HepG2 (cell line): ENCODE measurements around the gene MESD. TPM values are rescaled to one million over a fixed set of nuclear protein-coding genes. Genes with fewer than 3 reads are reported as not detected.

Experiments
- ATAC-seq: fragments of 200-7000 bp; cut with Tn5 transposase; 3 replicates; pipeline ENCODE4 v1.9.1; 2020; ENCODE audit warnings: mild to moderate bottlenecking, moderate library complexity
- BruUV-seq: library from RNA; stranded (reverse); fragments of 400-500 nt; replicated peaks from 2 replicates; lab custom pipeline; 2021; lab: Mats Ljungman, UMichigan
- CTCF ChIA-PET: fragments of 300-600 bp; formaldehyde crosslinking; extraction: SDS; loops from one replicate; lab custom pipeline; 2021; ENCODE audit warnings: low total read pairs, inconsistent platforms, low intra/inter-chr PET ratio; lab: Yijun Ruan, JAX
- POLR2A ChIA-PET: fragments of 350-600 bp; sonication (Branson Sonifier 250); formaldehyde crosslinking; loops from one replicate; lab custom pipeline; 2020; ENCODE audit warnings: antibody characterized with exemption, inconsistent platforms; lab: Yijun Ruan, JAX
- DNase-seq: peaks from one replicate; pipeline ENCODE4 v3.0.0-alpha.2; 2015; ENCODE audit warnings: low spot score
- FAIRE-seq: peaks from 3 replicates; lab custom pipeline; 2011; peaks lifted over from hg19 to GRCh38; lab: Jason Lieb, UNC
- H2AFZ ChIP-seq: one replicate; pipeline ENCODE4 v1.6.1; 2011; ENCODE audit warnings: low read length, inconsistent platforms
- H3K27ac ChIP-seq: fragments of 300-600 bp; 3 replicates; pipeline ENCODE4 v1.8.0; 2011; ENCODE audit warnings: mixed run types, mild to moderate bottlenecking, mixed read lengths, low read length, inconsistent platforms; ENCODE audit not compliant: insufficient read depth; ENCODE audit errors: extremely low read length
- H3K27me3 ChIP-seq, 2 experiments: fragments of 200-600 bp in 1 of 2; 2 replicates in 1 of 2; 3 replicates in 1 of 2; pipeline versions ENCODE4 v1.6.0 to v1.8.0; 2011; ENCODE audit warnings: low read length in 2 of 2, mild to moderate bottlenecking in 2 of 2, moderate library complexity in 2 of 2, inconsistent platforms in 1 of 2; ENCODE audit not compliant: insufficient read depth in 2 of 2, control insufficient read depth in 1 of 2
- H3K36me3 ChIP-seq, 2 experiments: fragments of 200-600 bp in 1 of 2; replicated peaks in 1 of 2; 2 replicates in 1 of 2; 3 replicates in 1 of 2; pipeline versions ENCODE4 v1.5.1 to v1.8.0; 2011; ENCODE audit warnings: low read length in 2 of 2, inconsistent platforms in 1 of 2; ENCODE audit not compliant: insufficient read depth in 2 of 2, control insufficient read depth in 1 of 2
- H3K4me1 ChIP-seq: 2 replicates; pipeline ENCODE4 v1.5.1; 2012; ENCODE audit warnings: low read length, inconsistent platforms; ENCODE audit not compliant: insufficient read depth
- H3K4me2 ChIP-seq: 2 replicates; pipeline ENCODE4 v1.6.0; 2011; ENCODE audit warnings: low read depth, low read length, inconsistent platforms
- H3K4me3 ChIP-seq, 3 experiments: fragments of 200-600 bp in 1 of 3; sonication (generic), shearing (Covaris generic) in 1 of 3; replicated peaks in 1 of 3; 2 replicates each; pipeline ENCODE4 v1.5.1; 2011 to 2016; ENCODE audit warnings: low read length in 3 of 3, inconsistent platforms in 2 of 3, low read depth in 2 of 3, mild to moderate bottlenecking in 2 of 3, control low read depth in 1 of 3, mixed read lengths in 1 of 3; ENCODE audit not compliant: insufficient read depth in 1 of 3
- H3K79me2 ChIP-seq: one replicate; pipeline ENCODE4 v1.6.1; 2011; ENCODE audit warnings: low read length, inconsistent platforms; ENCODE audit not compliant: insufficient read depth
- H3K9ac ChIP-seq: 2 replicates; pipeline ENCODE4 v1.6.0; 2011; ENCODE audit warnings: mild to moderate bottlenecking, low read depth, low read length, inconsistent platforms; ENCODE audit not compliant: insufficient read depth
- H3K9me3 ChIP-seq: 2 replicates; pipeline ENCODE4 v1.5.1; 2012; ENCODE audit warnings: mild to moderate bottlenecking, low read length
- H4K20me1 ChIP-seq: 2 replicates; pipeline ENCODE4 v1.6.0; 2011; ENCODE audit warnings: inconsistent platforms, mild to moderate bottlenecking, low read length, moderate library complexity; ENCODE audit not compliant: insufficient read depth
- DMTF1 ChIP-seq: sonication (generic); formaldehyde crosslinking; IDR thresholded peaks from 2 replicates; pipeline ENCODE4 v1.4.0; 2020; ENCODE audit warnings: mild to moderate bottlenecking, missing genetic modification reagents
- ERF ChIP-seq: IDR thresholded peaks from 2 replicates; pipeline ENCODE4 v1.6.1; 2018; ENCODE audit warnings: missing biosample characterization, missing genetic modification reagents
- KAT2B ChIP-seq: fragments of 150-350 bp; IDR thresholded peaks from 2 replicates; pipeline ENCODE4 v1.6.1; 2014; ENCODE audit warnings: low read depth, low read length, borderline replicate concordance
- PTBP1 ChIP-seq: fragments of 200-400 bp; formaldehyde crosslinking; IDR thresholded peaks from 2 replicates; pipeline ENCODE4 v1.6.1; 2018; ENCODE audit warnings: low read length, low read depth; ENCODE audit not compliant: poor library complexity, severe bottlenecking
- SNRNP70 ChIP-seq: fragments of 200-400 bp; formaldehyde crosslinking; IDR thresholded peaks from 2 replicates; pipeline ENCODE4 v1.6.1; 2017; ENCODE audit warnings: mild to moderate bottlenecking, low read depth, low read length, moderate library complexity
- U2AF1 ChIP-seq: fragments of 200-400 bp; formaldehyde crosslinking; optimal IDR thresholded peaks from 2 replicates; pipeline ENCODE3; 2017; ENCODE audit warnings: mild to moderate bottlenecking, low read depth, low read length
- UBTF ChIP-seq: sonication (generic); formaldehyde crosslinking; IDR thresholded peaks from 2 replicates; pipeline ENCODE4 v1.4.0; 2020; ENCODE audit warnings: mild to moderate bottlenecking, missing genetic modification reagents
- ZFX ChIP-seq: sonication (generic); formaldehyde crosslinking; IDR thresholded peaks from 2 replicates; pipeline ENCODE4 v1.4.0; 2020; ENCODE audit warnings: mild to moderate bottlenecking, low read depth, missing genetic modification reagents, moderate library complexity
- ZFY ChIP-seq: sonication (generic); formaldehyde crosslinking; IDR thresholded peaks from 2 replicates; pipeline ENCODE4 v1.4.0; 2020; ENCODE audit warnings: missing genetic modification reagents
- ZNF337 ChIP-seq: sonication (generic); formaldehyde crosslinking; IDR thresholded peaks from 2 replicates; pipeline ENCODE4 v1.5.1; 2020; ENCODE audit warnings: missing genetic modification reagents, low read depth, mild to moderate bottlenecking, borderline replicate concordance
- ZNF891 ChIP-seq: sonication (generic); formaldehyde crosslinking; IDR thresholded peaks from 2 replicates; pipeline ENCODE4 v1.5.0; 2020; ENCODE audit warnings: mild to moderate bottlenecking, missing genetic modification reagents
- WGBS: methylation state at CpG from one replicate; pipeline ENCODE4 v1.1.6; 2017; ENCODE audit warnings: low lambda C conversion rate; 5-methylcytosine and 5-hydroxymethylcytosine counted together
- in situ Hi-C: cut with HindIII; loops from 2 replicates; pipeline ENCODE4 v1.10.0; 2017; ENCODE audit warnings: low pct_unique_long_range_greater_than_20kb; ENCODE audit not compliant: extremely low pct_ligation_motif_present
- intact Hi-C: fragments of 100-400 bp; cut with micrococcal nuclease; formaldehyde crosslinking; loops from one replicate; pipeline ENCODE4 v1.10.0; 2022; ENCODE audit not compliant: unreplicated experiment
- polyA plus RNA-seq, 8 experiments: library from polyadenylated mRNA; depleted of rRNA in 3 of 8; stranded (reverse) in 7 of 8; unstranded in 1 of 8; fragments of >200 nt; fragmentation: Illumina TruSeq in 4 of 8; extraction: Trizol in 4 of 8; gene quantifications; 2 replicates each; pipeline versions ENCODE4 v1.2.1 to v1.2.3, GENCODE V29; 2011 to 2016; ENCODE audit warnings: low read depth in 4 of 8, missing spikeins in 1 of 8, mixed read lengths in 1 of 8; ENCODE audit not compliant: insufficient read depth in 1 of 8
- total RNA-seq, 5 experiments: library from RNA; depleted of rRNA; stranded (reverse); fragments of >200 nt; fragmentation: Illumina TruSeq; extraction: Trizol; gene quantifications; 2 replicates each; pipeline ENCODE4 v1.2.3, GENCODE V29; 2016; ENCODE audit warnings: low read depth in 1 of 5
- TF ChIP-seq, protein P1 (sequence below): IDR thresholded peaks from 2 replicates; pipeline ENCODE4 v1.6.1; 2012; ENCODE audit warnings: low read depth, low read length, improper control_type of control experiment
- TF ChIP-seq, protein P2 (sequence below), 2 experiments: IDR thresholded peaks; 2 replicates each; pipeline ENCODE4 v1.6.1; 2011 to 2012; ENCODE audit warnings: low read length in 2 of 2, borderline replicate concordance in 1 of 2, low read depth in 1 of 2, mild to moderate bottlenecking in 1 of 2, moderate library complexity in 1 of 2

MESD gene
- total and polyA plus RNA-seq, 2 of the 13 experiments (the other 11 are each of a cell fraction or from before 2014, with no cell fraction given): 18.0 to 46.2 TPM

GRCh38 chr15:80950291-80951078, 39.1 kb downstream of the MESD start:
- H3K36me3 ChIP-seq: peaks cover 18 to 41% of the 10 kb centered on the region in 2 experiments
- H3K4me2 ChIP-seq: no peak overlapping the region
- no TSS peak for BruUV-seq
- H3K9me3 ChIP-seq: no peaks in the 10 kb centered on the region
- H3K4me3 ChIP-seq: no peak overlapping the region
- H2AFZ ChIP-seq: no peak overlapping the region
- FAIRE-seq (no peak), ATAC-seq (no peak), DNase-seq (no peak)
- H3K79me2 ChIP-seq: no peaks in the 10 kb centered on the region
- intact Hi-C loops: no loop called here
- no peak overlapping the region for H3K9ac ChIP-seq
- ChIA-PET CTCF (no interaction called here), POLR2A (no interaction called here)
- 100% methylated on average over 3 of the region's 8 CpGs for WGBS
- peaks cover 25% of the 10 kb centered on the region for H3K4me1 ChIP-seq
- H3K27me3 ChIP-seq: no peaks in the 10 kb centered on the region; a peak in 1 of 5 replicates
- no peak overlapping the region for H3K27ac ChIP-seq
- in situ Hi-C loops: loop anchor here (25.0 kb wide), 1 partner anchor 488 kb away; no protein-coding TSS in a partner anchor
- no peaks in the 10 kb centered on the region for H4K20me1 ChIP-seq
- TF ChIP-seq ZFY (CRISPR knock-in tag) (no peak), ERF (CRISPR knock-in tag) (no peak), DMTF1 (CRISPR knock-in tag) (no peak), ZNF337 (no peak), KAT2B (no peak), PTBP1 (no peak), ZNF891 (CRISPR knock-in tag) (no peak), ZFX (CRISPR knock-in tag) (no peak), UBTF (CRISPR knock-in tag) (no peak), SNRNP70 (no peak), U2AF1 (no peak)
- TF ChIP-seq, protein P1, sequence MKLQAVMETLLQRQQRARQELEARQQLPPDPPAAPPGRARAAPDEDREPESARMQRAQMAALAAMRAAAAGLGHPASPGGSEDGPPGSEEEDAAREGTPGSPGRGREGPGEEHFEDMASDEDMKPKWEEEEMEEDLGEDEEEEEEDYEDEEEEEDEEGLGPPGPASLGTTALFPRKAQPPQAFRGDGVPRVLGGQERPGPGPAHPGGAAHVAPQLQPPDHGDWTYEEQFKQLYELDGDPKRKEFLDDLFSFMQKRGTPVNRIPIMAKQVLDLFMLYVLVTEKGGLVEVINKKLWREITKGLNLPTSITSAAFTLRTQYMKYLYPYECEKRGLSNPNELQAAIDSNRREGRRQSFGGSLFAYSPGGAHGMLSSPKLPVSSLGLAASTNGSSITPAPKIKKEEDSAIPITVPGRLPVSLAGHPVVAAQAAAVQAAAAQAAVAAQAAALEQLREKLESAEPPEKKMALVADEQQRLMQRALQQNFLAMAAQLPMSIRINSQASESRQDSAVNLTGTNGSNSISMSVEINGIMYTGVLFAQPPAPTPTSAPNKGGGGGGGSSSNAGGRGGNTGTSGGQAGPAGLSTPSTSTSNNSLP: no peak
- TF ChIP-seq, protein P2, sequence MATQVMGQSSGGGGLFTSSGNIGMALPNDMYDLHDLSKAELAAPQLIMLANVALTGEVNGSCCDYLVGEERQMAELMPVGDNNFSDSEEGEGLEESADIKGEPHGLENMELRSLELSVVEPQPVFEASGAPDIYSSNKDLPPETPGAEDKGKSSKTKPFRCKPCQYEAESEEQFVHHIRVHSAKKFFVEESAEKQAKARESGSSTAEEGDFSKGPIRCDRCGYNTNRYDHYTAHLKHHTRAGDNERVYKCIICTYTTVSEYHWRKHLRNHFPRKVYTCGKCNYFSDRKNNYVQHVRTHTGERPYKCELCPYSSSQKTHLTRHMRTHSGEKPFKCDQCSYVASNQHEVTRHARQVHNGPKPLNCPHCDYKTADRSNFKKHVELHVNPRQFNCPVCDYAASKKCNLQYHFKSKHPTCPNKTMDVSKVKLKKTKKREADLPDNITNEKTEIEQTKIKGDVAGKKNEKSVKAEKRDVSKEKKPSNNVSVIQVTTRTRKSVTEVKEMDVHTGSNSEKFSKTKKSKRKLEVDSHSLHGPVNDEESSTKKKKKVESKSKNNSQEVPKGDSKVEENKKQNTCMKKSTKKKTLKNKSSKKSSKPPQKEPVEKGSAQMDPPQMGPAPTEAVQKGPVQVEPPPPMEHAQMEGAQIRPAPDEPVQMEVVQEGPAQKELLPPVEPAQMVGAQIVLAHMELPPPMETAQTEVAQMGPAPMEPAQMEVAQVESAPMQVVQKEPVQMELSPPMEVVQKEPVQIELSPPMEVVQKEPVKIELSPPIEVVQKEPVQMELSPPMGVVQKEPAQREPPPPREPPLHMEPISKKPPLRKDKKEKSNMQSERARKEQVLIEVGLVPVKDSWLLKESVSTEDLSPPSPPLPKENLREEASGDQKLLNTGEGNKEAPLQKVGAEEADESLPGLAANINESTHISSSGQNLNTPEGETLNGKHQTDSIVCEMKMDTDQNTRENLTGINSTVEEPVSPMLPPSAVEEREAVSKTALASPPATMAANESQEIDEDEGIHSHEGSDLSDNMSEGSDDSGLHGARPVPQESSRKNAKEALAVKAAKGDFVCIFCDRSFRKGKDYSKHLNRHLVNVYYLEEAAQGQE (IDR thresholded peaks at IDR 0.05; ENCODE audit: borderline replicate concordance in 1 of 2, low read depth in 1 of 2, low read length in 2 of 2): no peak
